SJSA1 (cell line): Measurements from ENCODE around the gene GPSM1. TPM values are rescaled to one million over a fixed set of nuclear protein-coding genes. Genes with fewer than 3 reads are reported as not detected.

Experiments used
- DNase-seq, 2 experiments: peaks; one replicate each; pipeline ENCODE4 v3.0.0-alpha.2; 2015 to 2020; ENCODE audit warnings: low spot score in 2 of 2, low read depth in 1 of 2
- H3K27ac ChIP-seq: fragments of 250-450 bp; sonication (Bioruptor Pico); 2 replicates; pipeline ENCODE4 v1.5.1; 2020; ENCODE audit warnings: mild to moderate bottlenecking, moderate library complexity
- H3K27me3 ChIP-seq: fragments of 250-450 bp; sonication (Bioruptor Pico); replicated peaks from 2 replicates; pipeline ENCODE4 v1.5.1; 2020; ENCODE audit warnings: mild to moderate bottlenecking, moderate library complexity
- H3K36me3 ChIP-seq: fragments of 250-450 bp; sonication (Bioruptor Pico); 2 replicates; pipeline ENCODE4 v1.5.1; 2020; ENCODE audit warnings: mild to moderate bottlenecking
- H3K4me1 ChIP-seq: fragments of 250-450 bp; sonication (Bioruptor Pico); replicated peaks from 2 replicates; pipeline ENCODE4 v1.6.1; 2021; ENCODE audit warnings: mild to moderate bottlenecking
- H3K4me3 ChIP-seq: fragments of 250-450 bp; sonication (Bioruptor Pico); 2 replicates; pipeline ENCODE4 v1.5.1; 2020; ENCODE audit warnings: mild to moderate bottlenecking
- H3K9me3 ChIP-seq: fragments of 250-450 bp; sonication (Bioruptor Pico); replicated peaks from 2 replicates; pipeline ENCODE4 v1.5.1; 2020; ENCODE audit warnings: mild to moderate bottlenecking
- total RNA-seq: library from RNA; depleted of rRNA; stranded (reverse); fragments of >200 nt; shearing (Covaris generic); gene quantifications from 2 replicates; pipeline ENCODE4 v1.2.3, GENCODE V29; 2014

GPSM1 gene
- total RNA-seq, 1 experiment from 2014 or later, result 90.4 TPM

GRCh38 chr9:136304456-136304855 is 22.9 kb upstream of the GPSM1 start:
- Histone ChIP-seq H3K9me3 (0 out of 2 replicates have a peak, but pooled peaks cover 3% of the 10 kb centered on the region), H3K4me3 (no peak overlapping the region), H3K27ac (no peak overlapping the region), H3K4me1 (no peaks in the 10 kb centered on the region), H3K27me3 (no peaks in the 10 kb centered on the region; the same call in 1 of the 2 replicates), H3K36me3 (no peaks in the 10 kb centered on the region)
- no peak for DNase-seq

- DNase-seq, result no peak
- no peaks in the 10 kb centered on the region for H3K36me3 ChIP-seq
- H3K4me1 ChIP-seq, result no peaks in the 10 kb centered on the region
- H3K9me3 ChIP-seq, result 0 out of 2 replicates have a peak, but pooled peaks cover 3% of the 10 kb centered on the region
- no peak overlapping the region for H3K4me3 ChIP-seq
- no peak overlapping the region for H3K27ac ChIP-seq
- no peaks in the 10 kb centered on the region; the same call in 1 of the 2 replicates for H3K27me3 ChIP-seq
Measured at GRCh38 chr9:136304981-136305380, 22.4 kb upstream of the GPSM1 start.

- no peak for DNase-seq
- no peak overlapping the region for H3K4me3 ChIP-seq
- H3K9me3 ChIP-seq, result 0 out of 2 replicates have a peak, but pooled peaks cover 3% of the 10 kb centered on the region
- H3K27me3 ChIP-seq, result no peaks in the 10 kb centered on the region; the same call in 1 of the 2 replicates
- no peak overlapping the region for H3K27ac ChIP-seq
- no peaks in the 10 kb centered on the region for H3K36me3 ChIP-seq
- H3K4me1 ChIP-seq, result no peaks in the 10 kb centered on the region
Measured at GRCh38 chr9:136305804-136306203, 21.5 kb upstream of the GPSM1 start.

- DNase-seq, result no peak
- no peak overlapping the region for H3K27ac ChIP-seq
- H3K36me3 ChIP-seq, result no peaks in the 10 kb centered on the region
- no peaks in the 10 kb centered on the region for H3K4me1 ChIP-seq
- H3K27me3 ChIP-seq, result no peaks in the 10 kb centered on the region; the same call in 1 of the 2 replicates
- H3K9me3 ChIP-seq, result 0 out of 2 replicates have a peak, but pooled peaks cover 3% of the 10 kb centered on the region
- H3K4me3 ChIP-seq, result no peak overlapping the region
Measured at GRCh38 chr9:136306211-136307208, 20.8 kb upstream of the GPSM1 start.

- Histone ChIP-seq H3K36me3 (no peaks in the 10 kb centered on the region), H3K9me3 (0 out of 2 replicates have a peak, but pooled peaks cover 3% of the 10 kb centered on the region), H3K4me1 (no peaks in the 10 kb centered on the region), H3K27me3 (no peaks in the 10 kb centered on the region; the same call in 1 of the 2 replicates), H3K27ac (no peak overlapping the region), H3K4me3 (no peak overlapping the region)
- DNase-seq, result no peak
Measured at GRCh38 chr9:136307215-136307750, 20.1 kb upstream of the GPSM1 start.

GRCh38 chr9:136308006-136308701 is 19.2 kb upstream of the GPSM1 start:
- H3K4me3 ChIP-seq, result no peak overlapping the region
- no peaks in the 10 kb centered on the region; the same call in 1 of the 2 replicates for H3K27me3 ChIP-seq
- no peak overlapping the region for H3K27ac ChIP-seq
- no peak for DNase-seq
- no peaks in the 10 kb centered on the region for H3K4me1 ChIP-seq
- no peaks in the 10 kb centered on the region for H3K36me3 ChIP-seq
- H3K9me3 ChIP-seq, result 0 out of 2 replicates have a peak, but pooled peaks cover 3% of the 10 kb centered on the region

- H3K9me3 ChIP-seq, result 0 out of 2 replicates have a peak, but pooled peaks cover 3% of the 10 kb centered on the region
- H3K27ac ChIP-seq, result no peak overlapping the region
- no peaks in the 10 kb centered on the region for H3K36me3 ChIP-seq
- H3K27me3 ChIP-seq, result no peaks in the 10 kb centered on the region; the same call in 1 of the 2 replicates
- H3K4me1 ChIP-seq, result no peaks in the 10 kb centered on the region
- H3K4me3 ChIP-seq, result no peak overlapping the region
- DNase-seq, result no peak
Measured at GRCh38 chr9:136308702-136309053, 18.7 kb upstream of the GPSM1 start.

- H3K4me1 ChIP-seq, result no peaks in the 10 kb centered on the region
- no peaks in the 10 kb centered on the region for H3K36me3 ChIP-seq
- H3K4me3 ChIP-seq, result no peak overlapping the region
- H3K27ac ChIP-seq, result no peak overlapping the region
- 0 out of 2 replicates have a peak, but pooled peaks cover 3% of the 10 kb centered on the region for H3K9me3 ChIP-seq
- H3K27me3 ChIP-seq, result no peaks in the 10 kb centered on the region; the same call in 1 of the 2 replicates
- no peak for DNase-seq
Measured at GRCh38 chr9:136309101-136309801, 18.1 kb upstream of the GPSM1 start.

- Histone ChIP-seq H3K4me1 (no peaks in the 10 kb centered on the region), H3K9me3 (peaks cover 4% of the 10 kb centered on the region; the same call in 1 of the 2 replicates), H3K27ac (no peak overlapping the region), H3K4me3 (no peak overlapping the region), H3K27me3 (no peaks in the 10 kb centered on the region; the same call in 1 of the 2 replicates), H3K36me3 (no peaks in the 10 kb centered on the region)
- DNase-seq, result no peak
Measured at GRCh38 chr9:136309806-136310220, 17.5 kb upstream of the GPSM1 start.

GRCh38 chr9:136310273-136311030 is 16.9 kb upstream of the GPSM1 start:
- H3K36me3 ChIP-seq, result no peaks in the 10 kb centered on the region
- no peak for DNase-seq
- H3K9me3 ChIP-seq, result peaks cover 11% of the 10 kb centered on the region; the same call in 1 of the 2 replicates
- no peak overlapping the region for H3K27ac ChIP-seq
- no peaks in the 10 kb centered on the region for H3K4me1 ChIP-seq
- H3K27me3 ChIP-seq, result no peaks in the 10 kb centered on the region; the same call in 1 of the 2 replicates
- no peak overlapping the region for H3K4me3 ChIP-seq

- H3K9me3 ChIP-seq, result peaks cover 13% of the 10 kb centered on the region; the same call in 1 of the 2 replicates
- no peaks in the 10 kb centered on the region for H3K36me3 ChIP-seq
- H3K27me3 ChIP-seq, result no peaks in the 10 kb centered on the region; the same call in 1 of the 2 replicates
- no peaks in the 10 kb centered on the region for H3K4me1 ChIP-seq
- no peak overlapping the region for H3K27ac ChIP-seq
- no peak for DNase-seq
- H3K4me3 ChIP-seq, result no peak overlapping the region
Measured at GRCh38 chr9:136311051-136312008, 16.0 kb upstream of the GPSM1 start.
